Measurements from ENCODE around the gene C6.
"Not testable (repeated sequence)": the region's sequence is repeated elsewhere in the genome, so short reads cannot be mapped to it uniquely, and the experiment has no call there.

Gene C6

DNA sequence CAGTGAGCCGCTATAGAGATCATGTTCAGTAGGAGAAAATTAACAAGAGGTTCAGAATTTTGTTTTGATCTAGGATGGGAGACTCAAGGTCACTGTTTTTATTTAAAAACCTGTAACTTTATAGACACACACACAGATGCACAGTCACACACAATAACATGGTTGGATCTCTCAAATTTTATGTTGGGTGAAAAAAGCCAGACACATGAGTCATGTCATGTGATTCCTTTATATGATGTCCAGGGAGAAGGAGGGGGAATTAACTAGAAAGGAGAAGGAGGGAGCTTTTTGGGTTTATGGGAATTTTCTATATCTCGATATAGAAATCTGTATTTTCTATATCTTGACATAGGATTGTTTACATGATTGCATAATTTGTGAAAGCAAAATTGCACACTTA lies 17.1 kb downstream of the C6 start:
- DNase-seq = no peak

DNA sequence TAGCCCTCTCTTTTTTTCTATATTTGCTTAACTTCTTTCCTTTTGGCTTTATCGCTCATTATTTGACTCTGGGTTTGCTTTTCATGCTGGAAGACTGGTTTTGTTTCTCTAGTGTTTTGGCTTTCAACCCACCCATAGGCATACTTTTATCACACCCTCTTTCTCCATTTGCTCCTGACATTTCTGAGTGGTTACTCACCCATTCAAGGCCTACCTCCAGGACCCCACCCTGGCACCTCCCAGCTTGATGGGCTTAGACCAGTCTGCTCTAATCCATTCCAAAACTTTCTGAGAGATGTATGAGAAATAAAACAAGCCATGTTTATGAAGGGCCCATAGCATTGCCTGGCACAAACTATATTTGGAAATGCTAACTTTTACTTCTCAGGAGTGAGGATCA lies 18.1 kb downstream of the C6 start:
- DNase-seq = no peak

DNA sequence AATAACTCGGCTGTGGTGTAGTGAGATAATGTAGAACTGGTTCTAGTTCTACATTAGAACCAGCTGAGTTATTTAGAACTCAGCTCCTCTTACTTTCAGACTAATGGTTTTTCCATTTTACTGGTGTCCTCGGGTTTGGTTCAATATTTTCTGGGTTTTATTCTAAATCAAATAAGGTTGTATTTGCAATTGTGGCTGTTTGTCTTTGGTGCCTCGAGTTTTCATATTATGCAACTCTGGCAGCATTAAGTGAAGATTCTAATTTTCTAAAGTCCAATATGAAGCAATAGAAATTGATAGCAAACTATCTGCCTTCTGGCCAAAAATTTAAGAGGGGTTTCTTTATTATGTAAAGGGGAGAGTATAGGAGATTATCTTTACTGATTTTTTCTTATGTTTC lies 19.0 kb downstream of the C6 start:
- no peak for DNase-seq

DNA sequence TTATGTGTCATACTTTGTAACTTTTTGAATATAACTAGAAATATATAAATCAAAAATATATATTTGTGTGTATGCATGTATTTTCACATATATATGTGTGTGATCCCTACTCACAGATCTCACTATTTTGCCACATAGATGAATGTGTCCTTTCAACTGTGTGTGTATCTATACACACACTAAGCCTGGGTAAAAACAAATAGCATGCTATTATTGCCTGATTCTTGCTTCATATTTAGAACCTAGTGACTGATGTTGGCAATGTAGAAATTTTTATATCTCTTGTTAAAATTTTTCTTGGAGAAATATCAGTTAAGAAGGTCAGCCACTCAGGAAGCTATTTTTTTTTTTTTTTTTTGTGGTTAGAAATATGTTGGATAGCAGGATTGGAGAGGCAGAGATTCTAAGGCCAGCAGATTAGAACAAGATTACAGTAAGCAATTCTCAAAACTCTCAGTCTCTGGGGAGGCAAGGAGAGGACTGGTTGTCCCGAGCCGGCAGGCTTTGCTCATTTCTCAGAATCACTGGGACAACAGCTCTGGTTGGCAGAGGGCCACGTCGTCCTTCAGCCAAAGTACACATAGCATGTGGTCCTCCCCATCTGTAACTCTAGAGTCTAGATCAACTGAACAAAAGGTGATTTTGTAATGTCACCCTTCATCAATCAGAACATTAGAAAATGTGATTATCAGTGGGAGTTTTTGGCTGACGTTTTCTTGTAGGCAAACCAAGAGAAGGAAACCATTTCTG lies 19.7 kb downstream of the C6 start:
- no peak for DNase-seq

DNA sequence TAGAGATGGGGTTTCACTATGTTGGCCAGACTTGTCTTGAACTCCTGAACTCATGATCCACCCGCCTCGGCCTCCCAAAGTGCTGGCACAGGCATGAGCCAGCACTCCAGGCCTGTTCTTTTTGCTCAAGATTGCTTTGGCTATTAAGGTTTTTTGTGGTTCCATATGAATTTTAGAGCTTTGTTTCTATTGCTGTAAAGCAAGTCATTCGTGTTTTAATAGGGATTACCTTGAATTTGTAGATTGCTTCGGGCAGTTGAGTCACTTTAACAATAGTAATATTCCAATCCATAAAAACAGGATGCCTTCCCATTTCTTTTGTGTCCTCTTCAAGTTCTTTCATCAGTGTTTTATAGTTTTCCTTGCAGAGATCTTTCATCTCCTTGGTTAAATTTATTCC lies 22.1 kb downstream of the C6 start:
- DNase-seq = no peak

DNA sequence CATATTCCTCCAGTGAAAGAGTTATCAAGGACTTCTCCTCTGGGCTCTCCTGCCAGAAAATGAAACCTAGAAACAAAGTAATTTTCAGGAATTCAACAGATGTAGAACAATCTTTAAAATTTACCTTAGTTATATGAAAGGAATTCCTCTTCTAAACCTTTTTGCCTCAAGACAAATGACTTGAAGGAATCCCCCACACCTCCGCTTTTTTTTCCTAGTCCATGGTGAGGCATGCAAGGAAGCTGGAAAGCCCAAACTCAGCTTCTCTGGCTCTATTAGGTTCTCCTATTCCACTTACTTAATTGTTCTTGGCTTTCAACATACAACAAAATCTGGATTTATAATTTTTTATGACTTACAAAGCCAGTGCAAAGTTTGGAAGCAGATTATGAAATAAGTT lies 27.2 kb downstream of the C6 start:
- DNase-seq = no peak

DNA sequence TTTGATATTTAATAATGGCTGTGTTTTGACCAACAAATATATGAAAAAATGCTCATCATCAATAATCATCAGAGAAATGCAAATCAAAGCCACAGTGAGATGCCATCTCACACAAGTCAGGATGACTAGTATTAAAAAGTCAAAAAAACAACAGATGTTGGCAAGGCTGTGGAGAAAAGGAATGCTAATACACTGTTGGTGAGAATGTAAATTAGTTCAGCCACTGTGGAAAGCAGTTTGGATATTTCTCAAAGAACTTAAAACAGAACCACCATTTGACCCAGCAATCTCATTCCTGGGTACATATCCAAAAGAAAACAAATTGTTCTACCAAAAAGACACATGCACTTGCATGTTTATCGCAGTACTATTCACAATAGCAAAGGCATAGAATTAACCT lies 30.0 kb downstream of the C6 start:
- not testable (repeated sequence) for DNase-seq

DNA sequence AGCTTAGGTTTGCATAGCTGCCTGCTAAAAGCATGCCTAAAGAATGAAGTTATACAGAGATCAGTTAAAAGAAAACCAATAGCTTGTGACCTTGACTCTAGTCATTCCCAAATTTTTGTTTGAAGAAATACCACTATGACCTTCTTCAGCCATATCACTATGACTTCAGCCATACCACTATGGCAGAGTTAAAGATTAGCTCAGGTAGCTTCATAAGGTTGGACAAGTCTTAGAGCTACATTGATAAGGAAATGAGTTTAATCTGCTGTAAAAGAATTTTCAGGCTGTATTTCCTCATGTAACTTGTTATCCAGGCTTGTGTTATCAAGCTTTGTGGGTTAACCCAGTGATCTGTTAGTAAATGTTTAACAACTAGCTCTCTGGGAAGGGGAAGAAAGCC lies 30.7 kb downstream of the C6 start:
- DNase-seq = no peak

DNA sequence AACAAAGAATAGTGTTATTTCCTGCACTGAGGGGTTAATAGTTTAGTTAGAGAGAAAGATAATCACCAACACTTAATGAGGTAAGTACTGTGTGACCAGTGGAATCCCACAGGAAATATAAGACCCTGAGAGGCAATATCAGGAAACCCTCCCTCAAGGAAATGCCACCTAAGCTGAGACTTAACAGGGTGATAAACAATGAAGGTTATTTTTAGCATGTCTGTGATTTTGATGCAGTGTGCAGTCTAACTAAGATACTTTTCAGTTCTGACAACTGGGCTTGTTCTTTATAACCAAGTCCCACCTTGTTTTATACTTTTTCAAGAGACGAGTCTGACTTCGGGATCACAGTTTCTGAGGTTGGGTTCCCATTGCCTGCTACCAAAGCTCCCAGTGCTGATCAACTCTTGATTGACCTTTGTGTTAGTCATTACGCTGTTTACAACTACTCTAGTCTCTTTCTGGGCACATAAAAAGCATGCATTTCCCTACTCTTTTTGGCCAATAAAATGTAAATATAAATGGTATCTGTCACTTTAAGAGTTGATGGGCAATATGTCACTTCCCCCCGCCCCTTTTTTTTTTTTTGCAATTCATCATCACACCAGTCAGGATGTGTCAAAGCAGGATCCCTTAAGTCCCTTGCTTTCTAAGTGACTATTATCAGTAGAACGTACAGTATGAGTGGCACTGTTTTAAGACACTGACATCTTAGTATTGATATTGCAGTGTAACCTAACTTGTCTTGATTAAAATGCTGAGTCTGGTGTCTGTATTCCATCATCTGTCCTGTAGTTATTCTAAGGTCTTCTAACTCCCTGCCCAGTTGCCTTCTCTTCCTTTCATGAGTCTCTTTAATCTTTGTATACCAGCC lies 31.4 kb downstream of the C6 start:
- DNase-seq = no peak

DNA sequence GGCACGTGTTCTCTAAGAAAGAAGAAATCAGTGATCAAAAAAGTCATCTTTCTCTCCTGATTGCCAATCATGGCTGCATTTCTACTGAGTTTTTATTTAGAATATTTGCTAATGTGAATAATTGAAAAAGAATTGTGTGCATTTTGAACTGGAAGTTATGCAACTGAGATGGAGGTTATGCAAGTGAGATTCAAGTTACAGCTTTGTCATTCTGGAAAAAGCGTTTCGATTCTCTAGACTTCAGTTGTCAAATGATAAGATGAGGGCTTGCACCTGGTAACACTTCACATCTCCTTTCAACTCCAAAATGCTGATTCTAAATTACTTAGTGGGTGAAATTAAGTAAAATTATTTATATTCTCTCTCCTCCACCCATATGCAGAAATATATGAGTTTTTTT lies 36.4 kb downstream of the C6 start:
- DNase-seq = no peak

DNA sequence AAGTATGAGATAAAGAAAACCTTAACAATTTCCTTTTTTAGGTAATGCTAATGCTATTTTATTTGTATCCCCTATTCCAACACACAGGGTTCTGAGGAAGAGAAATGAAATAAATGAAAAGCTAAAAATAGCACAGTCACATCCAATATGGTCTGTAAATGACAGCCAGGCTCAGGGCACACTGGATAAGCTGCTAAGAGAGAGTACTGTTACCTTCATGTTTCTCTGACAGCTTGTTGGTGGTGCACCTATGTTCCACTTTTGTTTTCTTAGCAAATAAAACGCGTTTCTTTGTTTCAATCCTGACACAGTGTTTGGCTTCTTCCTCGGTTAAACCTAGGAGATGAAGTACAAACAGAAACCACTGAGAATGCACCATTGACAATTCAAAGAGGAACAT lies 41.3 kb downstream of the C6 start:
- no peak for DNase-seq

DNA sequence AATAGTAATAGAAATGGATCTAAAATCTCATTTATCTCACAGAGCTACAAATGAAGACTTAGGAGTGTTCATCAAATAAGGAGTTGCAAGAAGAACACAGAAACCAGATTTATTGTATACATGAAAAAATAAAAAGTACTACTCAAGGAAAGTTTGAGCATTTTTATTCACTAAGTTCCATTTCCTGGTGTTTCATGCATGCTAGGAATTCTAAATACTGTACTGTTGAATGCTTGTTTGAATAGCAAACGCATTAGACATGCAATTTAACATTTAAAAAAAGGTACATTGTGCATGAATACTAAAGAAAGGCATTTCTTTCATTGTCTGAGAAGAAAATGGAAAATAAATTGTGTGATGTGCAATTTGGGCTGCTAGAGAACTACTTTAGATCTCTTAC lies 52.1 kb downstream of the C6 start:
- DNase-seq = no peak

DNA sequence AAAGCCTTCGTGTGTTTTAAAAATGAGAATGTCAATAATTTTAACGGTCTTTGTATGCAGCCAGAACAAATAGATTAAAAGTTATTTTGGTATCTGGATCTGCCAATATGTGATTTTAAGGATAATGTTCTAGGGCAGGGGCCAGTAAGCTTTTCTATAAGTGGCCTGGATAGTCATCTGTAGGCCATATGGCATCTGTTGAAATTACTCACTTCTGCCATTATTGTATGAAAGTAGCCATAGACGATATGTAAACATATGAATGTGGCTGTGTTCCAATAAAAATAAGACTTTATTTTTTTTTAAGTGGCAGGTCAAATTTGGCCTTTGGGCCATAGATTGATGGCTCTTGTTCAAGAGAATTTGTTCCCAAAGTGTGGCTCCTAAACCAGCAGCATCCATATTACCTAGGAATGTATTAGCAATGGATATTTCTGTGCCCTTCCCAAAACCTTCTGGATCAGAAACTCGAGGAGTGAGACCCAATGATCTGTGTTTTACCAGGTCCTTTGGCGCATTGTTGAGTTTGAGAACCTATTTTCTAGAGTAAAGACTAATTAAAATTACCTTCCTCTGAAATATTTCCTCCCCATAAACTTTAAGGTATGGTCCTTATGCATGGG lies 55.9 kb downstream of the C6 start:
- DNase-seq = no peak

DNA sequence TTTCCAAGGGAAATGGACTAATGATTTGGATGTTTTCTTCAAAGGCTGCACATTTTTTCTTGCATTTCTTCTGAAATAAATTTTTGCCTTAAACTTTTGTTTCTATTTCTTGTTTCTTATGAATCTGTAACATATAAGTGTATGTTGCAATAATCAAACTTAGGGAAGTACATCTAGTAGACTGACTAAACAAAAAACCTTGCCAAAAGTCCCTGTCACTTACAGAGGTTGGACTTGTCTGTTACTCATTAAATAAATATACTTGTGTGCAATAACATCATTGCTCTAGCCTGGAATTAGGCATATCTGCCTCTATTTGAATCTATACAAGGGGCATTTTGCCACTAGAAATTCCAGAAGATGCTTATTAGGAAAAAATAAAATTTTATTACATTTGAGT lies 56.6 kb downstream of the C6 start:
- DNase-seq = no peak

DNA sequence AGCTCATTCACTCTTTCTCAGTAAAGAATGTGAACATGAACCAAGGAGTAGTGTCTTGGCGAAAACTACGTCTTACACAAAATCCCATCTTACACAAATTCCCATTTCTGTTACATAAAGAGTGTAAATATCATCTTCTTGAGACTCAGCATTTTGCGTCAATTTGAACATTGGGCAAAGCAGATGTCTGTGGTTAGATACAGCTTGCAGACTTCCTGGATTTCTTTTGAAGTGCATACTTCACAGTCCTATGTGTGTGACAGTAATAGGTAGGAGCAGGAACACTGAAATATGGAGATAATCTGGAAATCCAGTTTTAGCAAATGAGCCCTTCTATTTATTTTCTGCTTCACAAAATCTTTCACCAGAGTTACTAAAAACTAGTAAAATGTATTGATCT lies 58.8 kb downstream of the C6 start:
- DNase-seq = no peak

DNA sequence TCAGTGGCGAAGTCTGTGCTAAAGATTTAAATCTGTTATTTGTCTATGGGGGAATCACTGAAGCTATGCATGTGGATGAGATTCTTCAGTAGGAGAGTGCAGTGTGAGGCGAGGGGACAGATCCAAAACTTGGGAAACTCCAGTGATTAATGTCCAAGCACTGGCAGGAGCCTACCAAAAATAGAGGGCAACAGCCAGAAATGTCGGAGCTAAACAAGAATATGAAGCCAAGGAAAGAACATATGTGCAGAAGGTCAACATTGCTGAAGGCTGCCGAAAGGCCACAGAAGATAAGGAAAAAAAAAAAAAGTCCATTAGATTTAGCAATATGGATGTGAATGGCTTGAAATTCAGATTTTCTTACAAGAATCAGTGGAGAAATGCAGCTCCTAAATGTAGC lies 61.8 kb downstream of the C6 start:
- DNase-seq = no peak

DNA sequence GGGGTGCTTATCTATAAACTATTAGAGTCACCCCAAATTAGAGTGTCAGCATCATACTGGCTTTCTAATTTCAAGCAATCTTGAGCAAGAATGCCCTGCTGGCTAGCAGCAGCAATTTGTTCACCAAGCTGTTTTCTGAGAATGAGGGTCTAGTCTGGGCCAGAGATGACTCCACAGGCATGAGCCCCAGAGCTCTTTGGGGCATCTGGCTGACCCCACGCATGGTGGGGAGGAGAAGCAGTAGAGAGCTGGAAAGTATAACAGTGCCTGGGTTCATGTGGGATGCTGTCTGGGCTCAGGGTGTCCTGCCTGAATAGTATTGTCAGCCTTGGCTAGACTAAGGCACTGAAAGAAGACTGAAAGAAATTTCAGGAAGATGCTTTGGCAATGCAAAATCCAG lies 64.9 kb downstream of the C6 start:
- no peak for DNase-seq

DNA sequence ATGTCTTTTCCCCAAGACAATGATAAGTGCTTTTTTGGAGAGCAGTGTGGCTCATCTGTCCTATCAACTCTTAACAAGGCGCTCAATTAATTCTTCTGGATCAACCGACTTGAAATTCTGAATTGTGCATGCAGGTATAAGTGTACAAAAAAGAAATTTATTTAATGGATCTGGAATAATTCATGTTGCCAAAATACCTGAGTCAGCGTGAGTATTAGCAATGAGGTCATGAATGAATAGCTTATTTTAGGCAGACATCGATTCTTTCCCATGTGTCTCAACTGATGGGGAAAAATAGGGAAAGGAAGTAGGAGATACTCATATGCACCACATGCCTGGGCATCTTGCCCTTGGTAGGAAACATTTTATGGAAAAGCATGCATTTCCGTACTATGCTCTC lies 68.0 kb downstream of the C6 start:
- DNase-seq = no peak

DNA sequence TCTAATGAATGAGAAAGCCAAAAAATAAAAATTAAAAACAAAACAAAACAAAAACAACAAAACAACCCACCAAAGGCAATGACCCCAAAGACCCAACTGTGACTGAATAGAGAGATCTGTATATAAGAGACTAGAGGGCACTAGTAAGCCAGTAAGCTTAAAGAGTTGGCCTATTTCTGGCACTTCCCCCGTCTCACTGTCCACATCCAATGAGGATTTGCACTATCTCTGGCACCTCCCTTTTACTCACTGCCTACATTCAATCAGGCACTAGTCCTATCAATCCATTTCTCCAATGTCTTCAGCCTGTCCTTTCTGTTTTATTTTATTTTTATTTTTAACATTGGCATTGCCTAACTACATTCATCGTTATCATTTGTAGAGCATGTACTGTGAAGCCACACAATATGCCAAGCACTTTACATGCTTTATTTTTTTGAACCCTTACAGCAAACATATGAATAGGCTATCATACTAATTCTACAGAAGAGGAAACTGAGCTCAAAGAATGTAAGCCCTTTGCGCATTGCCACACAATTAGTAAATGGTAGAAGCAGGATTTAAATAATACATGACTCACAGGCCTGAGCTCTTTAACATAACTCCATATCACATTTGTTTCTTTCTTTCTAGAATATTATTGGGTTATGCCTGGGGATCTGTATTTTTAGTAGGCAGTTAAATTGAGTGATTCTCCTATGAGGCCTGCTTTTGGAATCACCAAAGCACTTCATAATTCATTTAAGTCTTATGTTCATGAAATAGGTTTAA lies 70.0 kb downstream of the C6 start:
- no peak for DNase-seq

DNA sequence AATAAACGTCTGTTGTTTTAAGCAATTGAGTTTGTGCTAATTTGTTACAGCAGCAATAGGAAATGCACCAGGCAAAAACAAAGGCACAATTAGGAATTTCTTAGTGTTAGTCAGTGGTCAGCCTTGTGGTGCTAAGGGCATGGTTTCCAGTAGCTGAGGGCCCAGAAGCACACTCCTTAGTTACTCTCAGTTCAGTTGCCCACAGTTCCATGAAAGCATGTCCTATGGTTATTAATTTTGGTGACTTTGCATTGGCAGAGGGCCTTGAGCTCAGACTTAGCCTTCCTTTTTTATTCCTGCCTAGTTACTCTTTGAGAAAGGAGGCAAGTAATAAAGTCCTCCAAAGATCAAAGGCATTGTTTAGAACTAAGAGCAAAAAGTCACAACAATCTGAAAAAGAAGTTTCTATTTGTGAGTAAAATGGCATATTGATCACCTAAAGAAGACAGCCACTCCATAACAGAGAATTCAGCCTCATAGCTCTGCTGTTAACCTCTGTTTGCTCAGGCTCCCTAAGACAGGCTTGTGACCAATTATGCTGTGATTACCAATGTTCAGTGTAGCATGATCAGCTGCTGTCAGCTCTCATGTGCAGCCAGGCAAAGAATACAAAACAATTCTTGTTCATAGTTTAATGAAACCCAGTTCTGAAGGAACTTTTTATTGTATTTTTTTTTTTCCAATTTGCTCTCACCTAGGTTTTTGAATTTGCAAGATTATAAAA lies 85.2 kb downstream of the C6 start:
- no peak for DNase-seq

DNA sequence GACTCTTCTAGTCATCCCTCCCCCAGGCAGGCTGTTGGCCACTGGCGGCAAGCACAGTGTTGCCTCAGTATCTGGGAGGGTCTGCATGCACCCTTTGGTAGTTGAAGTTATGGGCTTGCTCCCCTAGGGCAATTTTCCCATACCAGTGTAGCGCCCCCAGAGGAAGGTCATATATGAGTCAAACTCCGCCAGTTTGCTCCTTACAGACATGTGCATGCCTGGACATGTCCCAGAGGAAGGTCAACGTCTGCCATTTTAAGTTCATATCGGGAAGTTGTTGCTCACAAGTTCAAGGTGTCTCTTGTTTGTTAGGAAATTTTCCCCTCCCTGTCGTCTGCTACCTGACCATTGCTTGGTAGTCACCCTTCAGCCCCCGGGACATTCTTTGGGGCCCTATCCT lies 90.9 kb downstream of the C6 start:
- DNase-seq = no peak

DNA sequence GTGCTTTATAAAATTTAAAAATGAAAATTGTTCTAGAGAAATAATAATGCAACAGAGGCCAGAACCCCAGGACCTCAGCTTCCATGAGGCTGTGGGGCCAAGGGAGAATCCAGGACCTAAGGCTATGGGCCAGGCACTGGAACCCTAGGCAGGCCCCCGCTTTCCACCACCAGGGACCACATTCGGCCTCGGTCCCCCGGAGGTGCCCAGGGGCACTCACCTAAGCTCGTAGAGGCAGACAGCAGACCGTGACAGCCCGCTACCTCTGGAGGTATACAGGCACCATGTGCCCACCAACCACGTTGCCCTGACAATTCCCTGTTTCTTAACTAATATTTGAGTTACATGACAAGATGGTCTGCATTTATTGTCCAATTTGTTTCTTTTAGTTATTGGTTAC lies 92.7 kb downstream of the C6 start:
- DNase-seq = no peak

DNA sequence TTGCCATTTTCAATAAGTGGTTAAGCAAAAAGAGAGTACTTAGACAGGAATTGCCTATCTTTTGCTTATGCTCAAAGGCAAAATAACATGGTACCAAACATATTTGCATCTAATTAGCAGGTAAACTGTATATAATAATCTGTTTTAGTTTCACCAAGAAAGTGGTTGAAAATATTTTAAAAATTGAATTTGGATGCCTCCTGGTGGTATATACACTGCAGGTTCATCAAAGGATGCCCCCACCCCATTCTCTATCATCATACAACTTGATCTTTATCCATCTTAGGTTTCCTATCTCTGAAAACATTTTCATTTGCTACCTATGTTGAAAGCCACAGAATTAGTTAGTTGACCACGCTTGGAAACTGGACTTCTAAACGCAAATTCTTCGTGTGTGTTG lies 95.2 kb downstream of the C6 start:
- DNase-seq = no peak
